Stimulated activated CD8-positive, alpha-beta memory T cell treated with anti-CD3 and anti-CD28 coated beads, Interleukin-7, amount 100 ng/mL, for 4 hours (primary cell): ENCODE data around the gene XCR1.

Experiments
- DNase-seq, 2 donors: peaks; one replicate each; pipeline ENCODE4 v3.0.0-alpha.2; 2020; ENCODE audit warnings: low read depth in 2 of 2

Gene XCR1

DNA sequence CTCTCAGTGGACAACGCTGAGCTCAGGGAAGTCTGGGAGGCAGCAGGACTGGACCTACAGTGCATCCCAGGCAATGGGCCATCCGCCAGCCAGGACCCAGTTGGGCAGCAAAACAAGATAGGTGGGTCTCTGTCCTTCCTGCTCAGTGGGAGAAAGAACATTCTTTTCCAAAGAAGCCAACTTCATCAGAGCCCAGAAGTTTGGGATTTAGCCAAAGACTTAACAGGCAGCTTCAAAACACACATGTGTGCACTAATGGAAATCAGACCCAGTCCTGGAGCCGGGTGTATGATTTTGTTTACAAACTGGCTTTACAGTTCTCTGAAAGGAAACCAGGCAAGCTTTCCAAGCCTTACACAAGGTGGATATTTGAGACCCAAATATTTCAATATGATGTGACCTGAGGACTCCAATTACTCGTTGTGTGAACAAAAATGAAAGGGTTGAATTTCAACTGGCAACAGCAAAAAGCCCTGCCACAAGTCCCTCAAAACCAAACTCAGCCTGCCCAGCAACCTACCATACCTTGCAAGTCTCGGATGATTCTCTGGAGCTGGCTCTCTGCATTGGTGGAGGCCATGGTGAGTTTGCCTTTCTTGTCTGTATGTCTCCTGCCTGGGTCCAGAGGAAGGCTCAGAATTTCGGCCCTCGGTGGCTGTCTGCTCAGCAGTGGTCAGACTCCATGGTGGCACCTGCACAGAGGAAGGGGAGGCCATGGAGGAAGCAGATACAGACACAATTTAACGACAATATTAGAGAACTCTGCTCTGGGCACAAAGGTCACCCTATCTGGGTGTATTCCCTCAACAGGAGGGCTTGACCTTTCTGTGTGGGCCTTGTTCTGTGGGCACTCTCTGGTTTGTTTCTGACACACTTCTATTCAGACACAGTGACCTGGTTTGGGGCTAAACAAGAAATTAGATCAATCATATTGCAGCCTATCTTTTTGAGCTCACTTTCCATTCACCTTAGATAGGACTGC is 42.7 kb downstream of the XCR1 start:
- DNase-seq: no peak

DNA sequence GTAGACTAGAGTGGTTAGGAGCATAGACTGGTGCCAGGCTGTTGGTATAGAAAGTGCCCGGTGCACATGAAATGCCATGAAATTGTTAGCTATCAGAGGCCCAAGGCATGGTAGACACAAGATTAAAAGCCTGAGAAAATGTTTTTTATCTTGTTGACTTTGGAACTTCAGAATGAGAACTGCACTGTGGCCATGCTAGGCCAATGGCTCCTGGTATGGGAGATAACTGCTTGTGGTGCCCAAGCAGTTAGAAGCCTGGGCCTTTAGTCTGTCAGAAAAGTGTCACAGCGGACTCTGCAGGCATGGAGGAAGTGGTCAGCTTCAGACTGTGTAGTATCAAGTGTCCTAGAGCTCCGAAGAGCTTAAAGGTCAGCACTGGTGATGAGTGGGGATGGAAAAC is 43.5 kb downstream of the XCR1 start:
- DNase-seq: no peak

GRCh38 chr3:45981346-45982074 is 45.8 kb downstream of the XCR1 start:
- DNase-seq: no peak

- DNase-seq: no peak
Measured at GRCh38 chr3:45980819-45981218, 46.5 kb downstream of the XCR1 start.

DNA sequence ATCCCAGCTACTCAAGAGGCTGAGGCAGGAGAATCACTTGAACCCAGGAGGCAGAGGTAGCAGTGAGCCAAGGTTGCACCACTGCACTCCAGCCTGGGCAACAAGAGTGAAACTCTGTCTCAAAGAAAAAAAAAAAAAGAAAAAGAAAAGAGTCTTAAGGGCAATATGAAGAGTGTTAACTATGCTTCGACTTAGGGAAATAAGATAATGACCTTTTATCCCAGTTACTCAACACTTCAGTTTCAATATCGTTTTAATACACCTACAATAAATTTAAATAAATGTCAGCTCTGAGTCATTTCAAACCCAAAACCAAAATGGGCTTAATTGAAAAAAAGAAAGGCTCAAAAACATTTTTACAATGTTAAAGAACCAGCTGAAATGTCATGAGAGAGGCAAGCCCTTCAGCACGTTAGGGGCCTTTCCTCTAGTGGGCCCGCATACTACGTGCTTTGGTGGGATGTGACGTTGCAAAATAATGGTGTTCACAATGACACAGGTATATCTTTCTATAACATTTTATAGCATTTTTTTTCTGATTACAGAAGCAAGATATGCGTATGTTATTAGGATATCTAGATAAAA is 47.0 kb downstream of the XCR1 start:
- no peak for DNase-seq

GRCh38 chr3:45979378-45979777 is 47.9 kb downstream of the XCR1 start:
- no peak for DNase-seq

GRCh38 chr3:45978006-45978761 is 49.1 kb downstream of the XCR1 start:
- DNase-seq: no peak

GRCh38 chr3:45976191-45977091 is 50.8 kb downstream of the XCR1 start:
- DNase-seq: no peak

DNA sequence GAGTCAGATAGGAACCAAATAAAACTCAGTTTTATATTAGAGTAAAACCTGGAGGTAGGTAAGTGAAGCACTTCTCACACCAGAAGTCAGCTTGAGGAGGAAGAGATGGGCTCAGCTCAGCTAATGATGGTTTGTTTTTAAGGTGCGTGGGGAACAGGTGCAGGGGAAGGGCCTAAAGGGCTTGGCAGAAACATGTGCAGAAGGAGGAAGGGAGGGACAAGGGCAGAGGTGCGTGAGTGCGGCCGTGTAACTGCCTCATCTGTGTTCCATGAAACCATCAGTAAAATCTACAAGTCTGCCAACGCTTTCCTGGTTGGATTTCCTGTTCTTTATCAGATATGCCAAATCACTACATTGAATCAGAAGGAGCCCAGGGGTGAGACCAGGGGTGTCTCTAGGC is 51.6 kb downstream of the XCR1 start:
- DNase-seq: no peak

GRCh38 chr3:45974686-45975085 is 52.6 kb downstream of the XCR1 start:
- DNase-seq: no peak

DNA sequence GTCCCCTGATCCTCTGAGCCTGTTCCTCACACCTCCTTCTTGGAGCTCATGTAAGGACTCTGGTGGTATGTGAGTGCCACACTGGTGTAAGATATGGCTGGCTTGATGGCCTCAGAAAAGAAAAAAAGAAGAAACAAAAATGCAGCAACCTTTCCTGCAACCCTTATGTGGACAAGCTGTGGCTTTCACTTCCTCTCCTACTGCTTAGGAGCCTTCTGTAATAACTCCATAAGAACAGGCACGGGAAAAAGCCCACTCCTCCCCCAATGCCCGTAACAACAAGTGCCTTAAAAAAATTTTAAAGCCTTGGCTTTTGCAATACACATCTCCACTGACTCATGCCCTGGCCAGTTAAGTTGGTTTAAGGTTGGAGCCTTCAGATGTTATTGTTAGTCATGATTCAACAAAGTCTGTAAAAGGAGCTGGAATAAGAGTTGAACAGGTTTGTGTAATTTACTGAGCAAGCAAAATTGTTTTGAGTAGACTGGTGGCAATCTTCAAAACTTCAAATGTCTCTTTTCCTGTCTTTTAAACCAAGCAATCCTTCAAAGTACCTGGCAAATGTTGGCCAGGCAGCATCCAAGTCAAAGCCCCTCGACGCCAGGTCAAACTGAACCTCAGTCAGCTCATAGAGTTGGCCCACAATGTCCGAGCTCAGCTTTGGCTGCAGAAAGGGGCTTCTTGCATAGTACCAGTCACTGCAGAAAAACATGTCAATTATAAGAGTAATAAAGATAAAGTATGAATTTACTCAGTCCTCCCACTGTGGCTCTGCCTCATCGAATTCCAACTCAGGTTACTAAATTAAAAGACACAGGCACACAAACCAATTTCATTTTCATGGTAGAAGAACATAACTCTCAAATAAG is 54.5 kb downstream of the XCR1 start:
- no peak for DNase-seq

DNA sequence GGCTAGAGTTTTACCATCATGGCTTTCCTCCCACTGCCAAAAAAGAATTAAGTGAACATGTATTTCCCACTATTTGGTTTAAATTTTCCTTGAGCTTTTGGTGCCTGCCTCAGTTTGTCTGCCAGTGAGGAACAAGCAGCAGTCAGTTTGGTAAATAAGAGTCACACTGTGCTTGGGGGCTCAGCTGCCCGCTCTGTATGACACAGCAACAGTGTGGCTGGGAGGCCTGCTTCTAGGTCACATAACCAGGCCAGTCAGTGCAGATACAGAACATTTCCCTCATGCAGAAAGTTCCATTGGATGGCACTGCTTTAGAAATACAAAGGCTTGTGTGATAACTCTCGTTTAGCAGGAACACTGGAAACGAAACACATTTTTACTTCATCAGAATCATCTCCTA is 57.3 kb downstream of the XCR1 start:
- no peak for DNase-seq

- DNase-seq: no peak
Measured at GRCh38 chr3:45969116-45969515, 58.2 kb downstream of the XCR1 start.

GRCh38 chr3:45968706-45969105 is 58.6 kb downstream of the XCR1 start:
- DNase-seq: no peak

DNA sequence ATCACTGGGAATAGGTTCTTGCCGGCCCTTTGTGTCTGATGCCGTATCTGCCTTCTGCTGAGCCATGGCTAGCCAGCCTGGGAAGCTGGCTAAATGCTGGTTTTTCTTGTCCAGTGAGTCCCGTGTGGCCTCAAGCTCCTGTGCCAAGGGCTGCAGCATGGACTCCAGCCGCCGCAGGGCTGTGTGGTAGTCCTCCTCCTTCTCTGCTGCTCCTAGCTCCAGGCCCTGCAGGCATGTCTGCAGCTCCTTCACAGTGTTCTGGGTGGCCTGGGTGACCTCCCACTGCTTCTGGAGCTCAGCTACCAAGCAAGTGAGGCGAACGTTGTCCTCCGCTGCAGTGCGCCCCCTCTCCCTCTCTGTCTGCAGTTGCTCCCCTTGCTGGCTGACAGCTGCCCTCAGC is 59.1 kb downstream of the XCR1 start:
- DNase-seq: no peak

GRCh38 chr3:45967724-45968123 is 59.6 kb downstream of the XCR1 start:
- DNase-seq: no peak
